CD4-positive, alpha-beta T cell treated with Interleukin-15 for 4 hours (primary cell): ENCODE data around the gene ZNF451.
"Not testable (repeated sequence)": the region's sequence is repeated elsewhere in the genome, so short reads cannot be mapped to it uniquely, and the experiment has no call there.

ENCODE experiments used
- DNase-seq: peaks from one replicate; pipeline ENCODE4 v3.0.0-alpha.2; 2020; ENCODE audit warnings: low spot score

Gene ZNF451

GRCh38 chr6:57089687-57090457 is at the start of gene ZNF451:
Gene ZNF451 (plus strand): TSS chr6:57090188. CDS start chr6:57090254, 66 bp downstream.
- DNase-seq: peak; percentile 96

GRCh38 chr6:57044061-57044460 is 45.9 kb upstream of the ZNF451 start:
- not testable (repeated sequence) for DNase-seq

- no peak for DNase-seq
Measured at GRCh38 chr6:57044568-57044967, 45.4 kb upstream of the ZNF451 start.

- DNase-seq: peak; percentile 80
Measured at GRCh38 chr6:57046332-57047256, 43.4 kb upstream of the ZNF451 start, which contains the start of gene KIAA1586. Gene KIAA1586 (plus strand): TSS chr6:57046693. CDS start chr6:57046756, 63 bp downstream.

- not testable (repeated sequence) for DNase-seq
Measured at GRCh38 chr6:57047257-57047585, 42.8 kb upstream of the ZNF451 start.

GRCh38 chr6:57047859-57048258 is 42.1 kb upstream of the ZNF451 start:
- not testable (repeated sequence) for DNase-seq

- no peak for DNase-seq
Measured at GRCh38 chr6:57048577-57048976, 41.4 kb upstream of the ZNF451 start.

GRCh38 chr6:57063847-57064246 is 26.1 kb upstream of the ZNF451 start:
- DNase-seq: no peak

- DNase-seq: no peak
Measured at GRCh38 chr6:57064809-57065208, 25.2 kb upstream of the ZNF451 start.

- DNase-seq: no peak
Measured at GRCh38 chr6:57068061-57068460, 21.9 kb upstream of the ZNF451 start.

GRCh38 chr6:57069228-57069627 is 20.8 kb upstream of the ZNF451 start:
- DNase-seq: no peak

GRCh38 chr6:57069920-57070331 is 20.1 kb upstream of the ZNF451 start:
- DNase-seq: no peak

GRCh38 chr6:57072108-57072507 is 17.9 kb upstream of the ZNF451 start:
- DNase-seq: no peak

GRCh38 chr6:57074383-57074782 is 15.6 kb upstream of the ZNF451 start:
- DNase-seq: no peak

- no peak for DNase-seq
Measured at GRCh38 chr6:57075092-57075491, 14.9 kb upstream of the ZNF451 start.

- DNase-seq: no peak
Measured at GRCh38 chr6:57078531-57079207, 11.3 kb upstream of the ZNF451 start.

GRCh38 chr6:57085471-57085870 is 4.5 kb upstream of the ZNF451 start:
- DNase-seq: no peak

GRCh38 chr6:57086843-57087242 is 3.1 kb upstream of the ZNF451 start:
- DNase-seq: no peak

GRCh38 chr6:57087916-57088315 is 2.1 kb upstream of the ZNF451 start:
- no peak for DNase-seq

GRCh38 chr6:57089265-57089664 is 723 bp upstream of the ZNF451 start:
- no peak for DNase-seq

GRCh38 chr6:57090458-57091067 is 575 bp downstream of the ZNF451 start:
- not testable (repeated sequence) for DNase-seq

GRCh38 chr6:57091375-57091774 is 1.4 kb downstream of the ZNF451 start:
- DNase-seq: not testable (repeated sequence)
